Endothelial cell of umbilical vein (primary cell): ENCODE data around the gene BBX. TPM values are rescaled to one million over a fixed set of nuclear protein-coding genes. Genes with fewer than 3 reads are reported as not detected.

Source experiments
- BruUV-seq: library from RNA; stranded (reverse); fragments of 400-500 nt; replicated peaks from 2 replicates; lab custom pipeline; 2021; lab: Mats Ljungman, UMichigan
- CTCF ChIA-PET: fragments of 300-600, 350-600 bp; sonication (Branson Sonifier 250); formaldehyde crosslinking; loops from one replicate; lab custom pipeline; 2021; ENCODE audit warnings: antibody characterized with exemption, inconsistent platforms; lab: Charles Lee
- POLR2A ChIA-PET: fragments of 300-600, 350-600 bp; sonication (Branson Sonifier 250); formaldehyde crosslinking; loops from one replicate; lab custom pipeline; 2021; ENCODE audit warnings: antibody characterized with exemption, inconsistent platforms; lab: Charles Lee
- DNase-seq: peaks from one replicate; pipeline ENCODE4 v3.0.0-alpha.2; 2011; ENCODE audit warnings: low read depth, low spot score
- FAIRE-seq: peaks from 2 replicates; lab custom pipeline; 2011; peaks lifted over from hg19 to GRCh38; lab: Jason Lieb, UNC
- H2AFZ ChIP-seq: 2 replicates; pipeline ENCODE4 v1.6.0; 2012; ENCODE audit warnings: low read depth, low read length, control low read depth, inconsistent platforms
- H3K27ac ChIP-seq: 2 replicates; pipeline ENCODE4 v1.5.1; 2011; ENCODE audit warnings: low read depth, mild to moderate bottlenecking, control low read depth, low read length, moderate library complexity; ENCODE audit not compliant: insufficient read depth
- H3K27me3 ChIP-seq, 2 experiments: 2 replicates each; pipeline versions ENCODE4 v1.6.0 to v1.6.1; 2011; ENCODE audit warnings: low read length in 2 of 2, mixed read lengths in 1 of 2; ENCODE audit not compliant: control insufficient read depth in 2 of 2, insufficient read depth in 2 of 2
- H3K36me3 ChIP-seq, 2 experiments: 2 replicates in 1 of 2; 3 replicates in 1 of 2; pipeline ENCODE4 v1.5.1; 2011; ENCODE audit warnings: low read length in 2 of 2, mild to moderate bottlenecking in 1 of 2, moderate library complexity in 1 of 2; ENCODE audit not compliant: control insufficient read depth in 2 of 2, insufficient read depth in 2 of 2; ENCODE audit errors: extremely low read depth in 1 of 2
- H3K4me1 ChIP-seq: 3 replicates; pipeline ENCODE4 v1.5.1; 2011; ENCODE audit warnings: mild to moderate bottlenecking, low read length; ENCODE audit not compliant: control insufficient read depth, insufficient read depth; ENCODE audit errors: extremely low read depth
- H3K4me2 ChIP-seq: 2 replicates; pipeline ENCODE4 v1.6.1; 2011; ENCODE audit warnings: low read length, control low read depth, mixed read lengths; ENCODE audit not compliant: insufficient read depth
- H3K4me3 ChIP-seq, 3 experiments: fragments of 200-600 bp in 1 of 3; sonication (generic), shearing (Covaris generic) in 1 of 3; replicated peaks in 1 of 3; 2 replicates each; pipeline ENCODE4 v1.5.1; 2011 to 2016; ENCODE audit warnings: control low read depth in 3 of 3, low read length in 3 of 3, mild to moderate bottlenecking in 2 of 3, inconsistent platforms in 1 of 3, low read depth in 1 of 3, moderate library complexity in 1 of 3; ENCODE audit not compliant: insufficient read depth in 1 of 3
- H3K79me2 ChIP-seq: 2 replicates; pipeline ENCODE4 v1.6.0; 2012; ENCODE audit warnings: low read length, inconsistent platforms; ENCODE audit not compliant: control insufficient read depth, insufficient read depth
- H3K9ac ChIP-seq: replicated peaks from 2 replicates; pipeline ENCODE3; 2011; ENCODE audit warnings: low read length, control low read depth; ENCODE audit not compliant: insufficient read depth; ENCODE audit errors: extremely low read depth
- H3K9me1 ChIP-seq: replicated peaks from 3 replicates; pipeline ENCODE4 v1.6.0; 2011; ENCODE audit warnings: mild to moderate bottlenecking, low read length; ENCODE audit not compliant: control insufficient read depth, insufficient read depth; ENCODE audit errors: extremely low read depth
- H3K9me3 ChIP-seq: replicated peaks from 2 replicates; pipeline ENCODE4 v1.5.1; 2012; ENCODE audit warnings: low read length, inconsistent platforms; ENCODE audit not compliant: control insufficient read depth, insufficient read depth
- H4K20me1 ChIP-seq: replicated peaks from 2 replicates; pipeline ENCODE3; 2011; ENCODE audit warnings: mild to moderate bottlenecking, low read length; ENCODE audit not compliant: control insufficient read depth, insufficient read depth; ENCODE audit errors: extremely low read depth
- EZH2 ChIP-seq: IDR thresholded peaks from 2 replicates; pipeline ENCODE4 v1.6.1; 2012; ENCODE audit warnings: borderline replicate concordance, low read depth, mild to moderate bottlenecking, moderate library complexity, low read length, inconsistent platforms; ENCODE audit not compliant: severe bottlenecking
- FOS ChIP-seq: IDR thresholded peaks from 2 replicates; pipeline ENCODE4 v1.6.1; 2011; ENCODE audit warnings: mild to moderate bottlenecking, low read length, moderate library complexity, borderline replicate concordance; ENCODE audit not compliant: insufficient read depth
- GATA2 ChIP-seq: IDR thresholded peaks from 2 replicates; pipeline ENCODE4 v1.7.0; 2011; ENCODE audit warnings: low read depth, mild to moderate bottlenecking, moderate library complexity, mixed read lengths, low read length; ENCODE audit not compliant: insufficient read length, insufficient read depth
- JUN ChIP-seq: IDR thresholded peaks from 2 replicates; pipeline ENCODE4 v1.6.1; 2011; ENCODE audit warnings: borderline replicate concordance, low read depth; ENCODE audit not compliant: insufficient read length, insufficient read depth
- MYC ChIP-seq: IDR thresholded peaks from one replicate; pipeline ENCODE4 v1.6.1; 2011; ENCODE audit warnings: mild to moderate bottlenecking, low read depth, low read length
- POLR2A ChIP-seq: IDR thresholded peaks from 2 replicates; pipeline ENCODE4 v1.6.1; 2012; ENCODE audit warnings: low read depth, mild to moderate bottlenecking, control low read depth, low read length
- POLR2AphosphoS5 ChIP-seq: IDR thresholded peaks from 2 replicates; pipeline ENCODE4 v1.6.1; 2012; ENCODE audit warnings: low read depth, mild to moderate bottlenecking, control low read depth, low read length, moderate library complexity; ENCODE audit not compliant: insufficient read depth
- dilution Hi-C: fragments of 300-500 bp; cut with MboI; formaldehyde crosslinking; loops from one replicate; pipeline ENCODE4 v1.15.0; 2019; ENCODE audit warnings: low sequenced_read_pairs; ENCODE audit not compliant: extremely low pct_ligation_motif_present
- intact Hi-C: fragments of 100-400 bp; cut with micrococcal nuclease; formaldehyde crosslinking; loops from one replicate; pipeline ENCODE4 v1.10.0; 2022
- polyA plus RNA-seq, 4 experiments: library from polyadenylated mRNA; depleted of rRNA in 3 of 4; stranded (reverse) in 3 of 4; unstranded in 1 of 4; fragments of >200 nt; gene quantifications; 2 replicates each; pipeline versions ENCODE4 v1.2.1 to v1.2.3, GENCODE V29; 2011 to 2012; ENCODE audit warnings: missing spikeins in 1 of 4
- total RNA-seq: library from RNA; stranded (reverse); gene quantifications from 2 replicates; pipeline ENCODE4 v1.2.3, GENCODE V29; 2021
- TF ChIP-seq, protein P1 (sequence below), 2 donors: IDR thresholded peaks; 1 replicate in 1 of 2; 2 replicates in 1 of 2; pipeline ENCODE4 v1.5.1; 2011; ENCODE audit warnings: low read length in 2 of 2, mild to moderate bottlenecking in 2 of 2, moderate library complexity in 2 of 2, control low read depth in 1 of 2, inconsistent platforms in 1 of 2, low read depth in 1 of 2; ENCODE audit not compliant: insufficient read depth in 1 of 2; ENCODE audit errors: extremely low read depth in 1 of 2
- TF ChIP-seq, protein P2 (sequence below): IDR thresholded peaks from 2 replicates; pipeline ENCODE4 v1.6.1; 2011; ENCODE audit not compliant: insufficient read depth, insufficient read length

The BBX gene
- total and polyA plus RNA-seq, 2 donors (not counting 3 experiments of a cell fraction or from before 2014, with no cell fraction given) = 21.4 to 43.4 TPM

DNA sequence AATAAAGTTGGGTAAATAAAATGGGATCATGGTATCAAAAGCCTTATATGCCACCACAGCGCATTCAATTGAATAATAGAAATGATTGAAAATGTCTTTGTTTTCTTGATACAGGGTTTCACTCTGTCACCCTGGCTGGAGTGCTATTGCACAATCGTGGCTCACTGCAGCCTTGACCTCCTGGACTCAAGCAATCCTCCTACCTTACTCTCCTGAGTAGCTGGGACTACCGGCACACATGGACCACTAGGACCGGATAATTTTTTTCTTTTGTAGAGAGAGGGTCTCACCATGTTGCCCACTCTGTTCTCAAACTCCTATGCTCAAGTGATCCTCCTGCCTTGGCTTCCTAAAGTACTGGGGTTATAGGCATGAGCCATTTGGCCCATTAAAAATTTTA lies 33.8 kb upstream of the BBX start:
- Histone ChIP-seq H3K27ac (no peak overlapping the region), H3K9me3 (no peaks in the 10 kb centered on the region), H3K27me3 (peaks cover 3 to 6% of the 10 kb centered on the region in 2 experiments), H4K20me1 (no peaks in the 10 kb centered on the region), H3K4me3 (no peak overlapping the region), H3K9ac (no peak overlapping the region), H3K36me3 (no peaks in the 10 kb centered on the region), H3K9me1 (no peaks in the 10 kb centered on the region), H3K4me1 (no peaks in the 10 kb centered on the region), H3K79me2 (no peaks in the 10 kb centered on the region), H3K4me2 (no peak overlapping the region), H2AFZ (no peak overlapping the region)
- FAIRE-seq (no peak), DNase-seq (no peak)
- BruUV-seq = no TSS peak
- intact Hi-C loops = no loop called here
- ChIA-PET POLR2A (no interaction called here), CTCF (no interaction called here)
- TF ChIP-seq POLR2A (no peak), MYC (no peak), POLR2AphosphoS5 (no peak), JUN (no peak), EZH2 (no peak), FOS (no peak), GATA2 (no peak)
- TF ChIP-seq, protein P1, sequence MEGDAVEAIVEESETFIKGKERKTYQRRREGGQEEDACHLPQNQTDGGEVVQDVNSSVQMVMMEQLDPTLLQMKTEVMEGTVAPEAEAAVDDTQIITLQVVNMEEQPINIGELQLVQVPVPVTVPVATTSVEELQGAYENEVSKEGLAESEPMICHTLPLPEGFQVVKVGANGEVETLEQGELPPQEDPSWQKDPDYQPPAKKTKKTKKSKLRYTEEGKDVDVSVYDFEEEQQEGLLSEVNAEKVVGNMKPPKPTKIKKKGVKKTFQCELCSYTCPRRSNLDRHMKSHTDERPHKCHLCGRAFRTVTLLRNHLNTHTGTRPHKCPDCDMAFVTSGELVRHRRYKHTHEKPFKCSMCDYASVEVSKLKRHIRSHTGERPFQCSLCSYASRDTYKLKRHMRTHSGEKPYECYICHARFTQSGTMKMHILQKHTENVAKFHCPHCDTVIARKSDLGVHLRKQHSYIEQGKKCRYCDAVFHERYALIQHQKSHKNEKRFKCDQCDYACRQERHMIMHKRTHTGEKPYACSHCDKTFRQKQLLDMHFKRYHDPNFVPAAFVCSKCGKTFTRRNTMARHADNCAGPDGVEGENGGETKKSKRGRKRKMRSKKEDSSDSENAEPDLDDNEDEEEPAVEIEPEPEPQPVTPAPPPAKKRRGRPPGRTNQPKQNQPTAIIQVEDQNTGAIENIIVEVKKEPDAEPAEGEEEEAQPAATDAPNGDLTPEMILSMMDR (IDR thresholded peaks at IDR 0.05; ENCODE audit: extremely low read depth in 1 of 2, insufficient read depth in 1 of 2, low read depth in 1 of 2, low read length in 2 of 2) = no peak
- TF ChIP-seq, protein P2, sequence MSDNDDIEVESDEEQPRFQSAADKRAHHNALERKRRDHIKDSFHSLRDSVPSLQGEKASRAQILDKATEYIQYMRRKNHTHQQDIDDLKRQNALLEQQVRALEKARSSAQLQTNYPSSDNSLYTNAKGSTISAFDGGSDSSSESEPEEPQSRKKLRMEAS = no peak
- dilution Hi-C loops = no loop called here
